Stimulated activated CD4-positive, alpha-beta T cell treated with anti-CD3 and anti-CD28 coated beads, Interleukin-2, amount 100 ng/mL, for 24 hours (primary cell): Measurements from ENCODE around the gene ANKEF1.
A peak's percentile ranks its signal among the peaks of the same experiment; 100 is the strongest.
"Not testable (repeated sequence)": the region's sequence is repeated elsewhere in the genome, so short reads cannot be mapped to it uniquely, and the experiment has no call there.

Source experiments
- DNase-seq, 2 donors: peaks; one replicate each; pipeline ENCODE4 v3.0.0-alpha.2; 2020

ANKEF1 gene

GRCh38 chr20:10034717-10035571 lies at the start of gene ANKEF1:
Gene ANKEF1, plus strand, starts transcription at chr20:10034987. Its CDS starts 3,315 bp downstream, at chr20:10038302.
- DNase-seq: peak; percentile 48 to 76

DNA sequence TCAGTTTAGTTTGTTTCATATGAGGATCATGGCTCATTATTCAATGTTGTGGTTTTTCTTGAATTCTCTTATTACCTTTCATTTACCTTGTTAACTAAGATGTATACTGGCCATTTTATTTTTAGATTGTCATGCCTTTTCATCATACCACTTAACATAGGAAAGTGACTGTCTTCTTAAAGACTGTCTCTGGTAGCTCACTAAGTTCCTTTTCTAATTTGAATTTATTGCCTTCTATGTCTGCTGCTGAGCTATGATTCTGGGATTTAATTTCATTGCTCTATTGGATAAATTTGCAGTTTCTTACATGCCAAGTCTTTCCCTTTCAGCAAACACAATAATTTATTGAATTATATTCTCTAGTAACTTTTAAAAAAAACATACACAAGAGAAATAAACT lies 49.5 kb upstream of the ANKEF1 start:
- DNase-seq: no peak

DNA sequence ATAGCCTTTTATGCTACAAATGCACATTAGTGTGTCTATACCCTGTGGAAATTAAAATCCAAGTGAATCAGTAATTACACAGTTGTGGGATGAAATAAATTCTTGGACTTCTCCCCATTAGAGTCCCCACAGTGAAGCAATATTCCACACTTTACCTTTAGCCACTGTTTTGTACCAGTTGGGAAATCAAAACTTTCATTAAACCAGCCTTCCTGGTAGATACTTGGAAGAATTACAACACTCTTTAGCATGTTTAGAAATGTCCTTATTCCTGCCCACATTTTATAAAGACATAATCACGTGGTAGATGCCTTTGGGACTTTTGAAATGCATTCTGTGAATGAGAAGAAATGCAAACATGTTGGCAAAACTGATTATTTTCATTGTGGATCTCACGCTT lies 49.0 kb upstream of the ANKEF1 start:
- no peak for DNase-seq

- DNase-seq: no peak
These were observed 45.6 kb upstream of the ANKEF1 start for GRCh38 chr20:9989066-9989724.

DNA sequence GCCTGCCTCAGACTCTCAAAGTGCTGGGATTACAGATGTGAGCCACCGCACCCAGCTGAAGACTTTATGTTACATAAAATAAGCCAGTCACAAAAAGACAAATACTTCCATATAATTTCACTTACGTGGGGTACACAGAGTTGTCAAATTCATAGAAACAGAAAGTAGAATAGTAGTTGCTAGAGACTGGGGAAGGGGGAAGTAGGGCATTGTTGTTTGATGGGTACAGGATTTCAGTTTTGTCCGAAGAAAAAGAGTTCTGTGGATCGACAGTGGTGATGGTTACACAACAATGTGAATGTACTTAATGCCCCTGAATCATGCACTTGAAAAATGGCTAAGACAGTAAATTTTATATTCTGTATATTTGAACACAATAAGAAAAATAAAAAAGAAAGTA lies 41.6 kb upstream of the ANKEF1 start:
- no peak for DNase-seq

- no peak for DNase-seq
These were observed 40.1 kb upstream of the ANKEF1 start for GRCh38 chr20:9994676-9995075.

- no peak for DNase-seq
These were observed 39.1 kb upstream of the ANKEF1 start for GRCh38 chr20:9995510-9996272.

GRCh38 chr20:9996944-9997343 lies 37.8 kb upstream of the ANKEF1 start:
- no peak for DNase-seq

DNA sequence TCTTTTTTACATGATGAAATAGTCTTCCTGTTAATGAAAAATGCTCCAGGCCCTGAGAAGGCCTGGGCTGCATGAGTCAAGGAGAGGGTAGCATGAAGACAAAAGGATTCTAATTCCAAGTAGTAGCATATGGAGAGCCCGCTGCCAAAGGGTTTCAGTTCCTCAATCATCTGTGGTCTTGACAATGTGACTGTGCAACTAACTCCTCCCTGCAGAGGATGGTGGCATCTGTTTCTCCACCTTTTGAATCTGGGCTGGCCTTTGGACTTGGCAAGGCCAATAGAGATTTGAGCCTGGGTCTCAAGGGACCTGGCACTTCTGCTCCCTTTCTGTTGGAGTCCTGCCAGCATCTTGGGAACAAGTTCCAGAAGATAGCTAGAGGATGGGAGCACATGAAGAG lies 35.1 kb upstream of the ANKEF1 start:
- no peak for DNase-seq

DNA sequence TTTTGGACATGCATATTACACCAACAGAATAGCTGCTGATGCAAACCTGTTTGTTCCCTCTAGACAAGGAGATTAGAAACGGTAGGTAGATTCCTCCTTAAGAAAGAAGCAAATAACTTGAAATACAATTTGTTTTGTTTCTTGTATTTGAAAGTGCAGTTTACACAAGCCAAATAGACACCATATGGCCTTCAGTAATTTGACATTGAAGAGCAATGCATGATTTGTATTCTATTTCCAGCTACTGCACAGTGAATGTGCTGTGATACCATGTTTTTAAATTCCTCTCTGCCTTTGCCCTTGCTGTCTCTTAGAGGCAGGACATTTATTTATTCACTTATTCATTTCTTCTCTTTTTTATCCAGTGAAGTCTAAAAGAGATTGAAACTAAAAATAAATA lies 31.9 kb upstream of the ANKEF1 start:
- DNase-seq: no peak

GRCh38 chr20:10004900-10005299 lies 29.9 kb upstream of the ANKEF1 start:
- DNase-seq: no peak

DNA sequence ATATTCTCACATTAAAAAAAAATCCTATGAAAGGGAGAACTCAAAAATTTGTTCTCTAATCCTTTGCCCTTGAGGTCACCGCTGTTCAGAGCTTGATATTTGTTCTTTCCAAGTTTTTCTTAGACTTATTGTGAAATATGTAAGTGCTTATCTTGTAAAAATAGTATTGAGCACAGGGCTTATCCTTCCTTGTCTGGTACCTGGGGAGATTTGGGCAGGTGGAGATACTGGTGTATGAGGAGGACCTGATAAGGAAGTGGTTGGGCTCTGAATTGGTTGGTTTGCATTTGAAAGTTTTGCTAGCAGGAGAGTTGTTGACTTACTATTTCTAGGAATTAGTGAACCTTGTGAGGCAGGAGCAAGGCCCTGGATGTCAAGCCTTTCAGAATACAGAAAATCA lies 28.9 kb upstream of the ANKEF1 start:
- DNase-seq: no peak

GRCh38 chr20:10006447-10007090 lies 28.2 kb upstream of the ANKEF1 start:
- no peak for DNase-seq

DNA sequence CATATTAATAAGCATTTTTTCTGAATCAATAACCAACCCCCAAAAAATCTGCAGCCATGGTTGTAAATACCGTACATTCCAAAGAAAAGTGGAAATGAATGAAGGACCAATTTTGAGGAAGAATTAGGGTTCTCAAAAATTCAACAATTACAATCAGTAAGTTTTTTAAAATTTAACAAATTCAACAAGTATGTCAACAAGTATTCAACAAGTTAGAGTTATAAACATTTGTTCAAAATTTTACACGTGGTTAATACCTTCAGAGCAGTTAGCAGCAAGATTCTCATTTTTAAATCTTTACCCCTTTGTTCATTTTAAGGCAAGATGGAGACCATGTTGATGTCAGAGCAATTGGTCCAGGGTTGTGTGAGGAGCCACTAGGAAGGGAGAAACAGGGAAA lies 27.6 kb upstream of the ANKEF1 start:
- no peak for DNase-seq

DNA sequence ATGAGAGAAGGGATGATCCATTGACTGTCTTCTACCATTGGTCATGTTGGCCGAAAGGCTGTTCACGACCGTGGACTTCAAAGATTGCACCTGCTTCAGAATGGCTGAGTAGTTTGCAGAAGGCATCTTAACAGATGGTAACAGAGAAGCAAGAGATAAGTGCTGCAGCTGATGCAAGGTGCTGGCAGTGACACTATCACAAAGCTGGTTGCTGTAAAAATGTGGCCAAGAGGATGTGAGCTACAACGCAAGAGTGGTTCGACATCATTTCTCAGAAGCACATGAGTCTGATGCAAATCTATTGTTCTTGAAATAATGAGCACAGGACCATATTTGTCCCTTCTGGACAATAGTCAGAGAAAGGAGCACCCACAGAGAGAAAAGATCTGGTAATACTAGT lies 27.0 kb upstream of the ANKEF1 start:
- no peak for DNase-seq

DNA sequence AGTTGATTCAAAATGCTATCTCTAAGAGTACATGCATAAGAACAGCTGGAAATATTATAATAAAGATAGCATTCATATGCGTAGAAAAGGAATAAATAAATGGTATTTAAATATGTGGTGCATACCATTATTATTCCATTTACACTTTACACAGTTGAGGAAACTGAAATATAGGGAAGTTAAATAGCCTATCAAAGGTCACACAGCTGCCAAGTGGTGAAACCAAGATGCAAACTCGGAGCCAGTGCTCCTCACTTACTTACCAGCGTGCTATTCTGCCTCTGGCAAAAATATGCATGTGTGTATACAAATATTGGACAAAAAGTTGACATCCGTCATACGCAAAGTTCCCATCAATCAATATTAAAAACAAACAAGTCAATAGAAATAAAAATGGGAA lies 22.3 kb upstream of the ANKEF1 start:
- DNase-seq: no peak

DNA sequence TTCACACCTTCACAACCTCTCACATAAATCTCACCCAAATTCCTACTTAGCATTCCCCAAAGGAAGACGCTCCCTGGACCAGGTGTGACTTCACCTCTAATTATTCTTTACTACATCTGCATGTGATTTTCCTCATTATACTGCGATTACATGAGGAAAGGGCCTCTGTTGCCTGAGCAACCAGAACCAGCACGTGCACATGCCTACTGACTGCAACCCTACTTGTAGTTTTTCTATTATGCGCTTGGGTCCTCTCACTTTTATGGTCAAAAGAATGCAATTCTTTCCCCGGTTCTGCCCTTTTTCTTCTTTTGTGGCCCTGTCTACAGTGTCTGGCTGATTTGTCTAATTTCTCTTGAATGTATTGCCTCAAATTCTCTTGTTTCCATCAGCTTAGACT lies 20.4 kb upstream of the ANKEF1 start:
- no peak for DNase-seq

- DNase-seq: no peak
These were observed 13.8 kb upstream of the ANKEF1 start for GRCh38 chr20:10020937-10021336.

DNA sequence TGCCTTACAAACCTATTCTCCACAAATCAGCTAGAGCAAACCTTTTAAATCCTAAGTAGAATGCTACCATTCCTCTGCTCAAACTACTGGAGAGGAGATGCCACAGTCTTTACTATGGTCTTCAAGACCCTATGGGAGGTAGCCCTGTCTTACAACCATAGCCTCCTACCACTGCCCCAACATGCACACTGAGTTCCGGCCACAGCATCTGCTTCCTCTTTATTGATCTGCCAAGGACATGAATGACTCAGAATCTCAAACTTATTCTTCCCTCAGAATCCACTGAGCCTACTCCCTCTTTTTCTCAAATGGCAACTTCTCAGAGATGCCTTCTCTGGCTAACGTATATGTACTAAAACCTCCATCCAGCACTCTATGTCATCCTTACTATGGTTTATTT lies 12.2 kb upstream of the ANKEF1 start:
- DNase-seq: no peak

- no peak for DNase-seq
These were observed 10.9 kb upstream of the ANKEF1 start for GRCh38 chr20:10023911-10024310.

DNA sequence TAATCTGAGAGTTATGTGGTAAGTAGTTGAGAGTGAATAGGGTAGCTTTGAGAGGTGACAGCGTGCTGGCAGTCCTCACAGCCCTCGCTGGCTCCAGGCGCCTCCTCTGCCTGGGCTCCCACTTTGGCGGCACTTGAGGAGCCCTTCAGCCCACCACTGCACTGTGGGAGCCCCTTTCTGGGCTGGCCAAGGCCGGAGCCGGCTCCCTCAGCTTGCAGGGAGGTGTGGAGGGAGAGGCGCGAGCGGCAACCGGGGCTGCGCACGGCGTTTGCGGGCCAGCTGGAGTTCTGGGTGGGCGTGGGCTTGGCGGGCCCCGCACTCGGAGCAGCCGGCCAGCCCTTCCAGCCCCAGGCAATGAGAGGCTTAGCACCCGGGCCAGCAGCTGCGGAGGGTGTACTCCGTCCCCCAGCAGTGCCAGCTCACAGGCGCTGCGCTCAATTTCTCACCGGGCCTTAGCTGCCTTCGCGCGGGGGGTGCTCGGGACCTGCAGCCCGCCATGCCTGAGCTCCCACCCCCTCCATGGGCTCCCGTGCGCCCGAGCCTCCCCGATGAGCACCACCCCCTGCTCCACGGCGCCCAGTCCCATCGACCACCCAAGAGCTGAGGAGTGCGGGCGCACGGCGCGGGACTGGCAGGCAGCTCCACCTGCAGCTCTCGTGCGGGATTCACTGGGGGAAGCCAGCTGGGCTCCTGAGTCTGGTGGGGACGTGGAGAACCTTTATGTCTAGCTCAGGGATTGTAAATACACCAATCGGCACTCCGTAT lies 3.2 kb upstream of the ANKEF1 start:
- not testable (repeated sequence) for DNase-seq

DNA sequence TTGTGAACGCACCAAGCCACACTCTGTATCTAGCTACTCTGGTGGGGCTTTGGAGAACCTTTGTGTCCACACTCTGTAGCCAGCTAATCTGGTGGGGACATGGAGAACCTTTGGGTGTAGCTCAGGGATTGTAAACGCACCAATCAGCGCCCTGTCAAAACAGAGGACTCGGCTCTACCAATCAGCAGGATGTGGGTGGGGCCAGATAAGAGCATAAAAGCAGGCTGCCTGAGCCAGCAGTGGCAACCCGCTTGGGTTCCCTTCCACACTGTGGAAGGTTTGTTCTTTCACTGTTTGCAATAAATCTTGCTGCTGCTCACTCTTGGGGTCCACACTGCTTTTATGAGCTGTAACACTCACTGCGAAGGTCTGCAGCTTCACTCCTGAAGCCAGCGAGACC lies 2.5 kb upstream of the ANKEF1 start:
- not testable (repeated sequence) for DNase-seq
